AG08396 (cell line): Measurements from ENCODE around the gene CNIH1.
A peak's percentile ranks its signal among the peaks of the same experiment; 100 is the strongest.

Experiments
- DNase-seq: peaks from one replicate; pipeline ENCODE4 v3.0.0; 2012; ENCODE audit warnings: low spot score, mixed read lengths

The CNIH1 gene

GRCh38 chr14:54440873-54441868 is at the start of gene CNIH1:
TSS of gene CNIH1 (minus strand) at chr14:54441374. CDS start at chr14:54441327, 47 bp downstream.
- peak; percentile 99 for DNase-seq

DNA sequence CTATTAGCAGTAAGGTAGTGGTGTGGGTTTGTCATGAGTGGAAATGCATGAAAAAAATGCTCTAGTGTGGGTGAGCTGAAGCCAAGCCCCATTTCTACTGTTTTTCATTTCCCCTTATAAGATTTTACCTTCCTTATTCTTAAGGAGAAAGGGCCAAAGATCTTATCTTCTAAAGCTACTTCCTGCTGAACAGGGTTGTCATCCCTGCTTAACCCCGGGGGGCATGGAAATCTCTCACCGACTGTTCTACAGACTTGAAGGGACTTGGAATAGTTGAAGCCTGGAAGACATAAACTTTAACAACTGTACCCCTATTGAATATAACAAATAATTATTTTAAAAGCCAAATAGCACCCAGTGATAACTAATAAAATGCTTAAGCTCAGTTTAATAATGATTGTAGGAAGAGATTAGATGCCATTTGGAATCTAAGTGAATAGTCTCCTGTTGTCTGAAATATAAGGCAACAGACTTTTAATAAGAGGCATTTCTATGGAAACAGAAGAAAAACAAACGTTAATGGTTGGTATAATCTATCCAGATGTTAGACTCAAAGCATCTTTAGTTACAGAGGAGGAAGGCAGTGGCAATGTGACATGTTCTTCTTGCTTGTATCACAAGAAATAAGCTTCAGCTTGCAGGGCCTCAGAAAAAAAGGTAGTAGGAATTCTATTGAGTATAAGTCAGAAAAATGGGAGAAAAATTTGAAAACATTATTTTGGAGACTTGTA is 49.4 kb upstream of the CNIH1 start:
- no peak for DNase-seq

DNA sequence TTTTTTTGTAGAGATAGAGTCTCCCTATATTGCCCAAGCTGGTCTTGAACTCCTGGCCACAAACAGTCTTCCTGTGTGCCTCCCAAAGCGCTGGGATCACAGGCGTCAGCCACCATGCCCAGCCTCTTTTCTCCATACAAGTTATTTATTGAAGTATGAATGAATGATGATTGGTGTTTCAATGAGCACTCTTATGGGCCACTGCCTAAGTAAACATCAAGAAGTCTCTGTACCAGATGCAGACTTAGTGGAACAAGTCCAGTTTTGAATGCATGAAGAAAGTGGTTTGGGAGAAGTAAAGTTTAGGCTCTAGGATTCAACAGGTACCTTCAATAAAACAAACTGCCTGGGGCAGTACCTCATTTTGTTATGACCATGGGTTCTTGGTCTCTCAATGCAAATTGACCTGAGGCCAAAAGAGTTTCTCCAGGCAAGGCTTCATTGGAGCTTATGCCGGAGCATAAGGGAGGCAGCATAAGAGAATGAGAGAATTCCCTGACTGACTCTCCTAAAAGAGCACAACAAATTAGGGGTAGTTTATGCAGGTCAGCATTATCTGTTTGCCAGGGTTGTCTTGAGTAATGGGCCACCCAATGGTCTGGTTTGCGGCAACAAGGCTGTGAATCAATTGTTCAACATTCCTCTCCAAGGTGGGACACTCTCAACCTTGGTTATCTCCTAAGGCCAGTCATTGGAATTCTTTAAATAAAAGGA is 48.7 kb upstream of the CNIH1 start:
- DNase-seq = no peak

GRCh38 chr14:54489318-54489683 is 48.1 kb upstream of the CNIH1 start:
- no peak for DNase-seq

DNA sequence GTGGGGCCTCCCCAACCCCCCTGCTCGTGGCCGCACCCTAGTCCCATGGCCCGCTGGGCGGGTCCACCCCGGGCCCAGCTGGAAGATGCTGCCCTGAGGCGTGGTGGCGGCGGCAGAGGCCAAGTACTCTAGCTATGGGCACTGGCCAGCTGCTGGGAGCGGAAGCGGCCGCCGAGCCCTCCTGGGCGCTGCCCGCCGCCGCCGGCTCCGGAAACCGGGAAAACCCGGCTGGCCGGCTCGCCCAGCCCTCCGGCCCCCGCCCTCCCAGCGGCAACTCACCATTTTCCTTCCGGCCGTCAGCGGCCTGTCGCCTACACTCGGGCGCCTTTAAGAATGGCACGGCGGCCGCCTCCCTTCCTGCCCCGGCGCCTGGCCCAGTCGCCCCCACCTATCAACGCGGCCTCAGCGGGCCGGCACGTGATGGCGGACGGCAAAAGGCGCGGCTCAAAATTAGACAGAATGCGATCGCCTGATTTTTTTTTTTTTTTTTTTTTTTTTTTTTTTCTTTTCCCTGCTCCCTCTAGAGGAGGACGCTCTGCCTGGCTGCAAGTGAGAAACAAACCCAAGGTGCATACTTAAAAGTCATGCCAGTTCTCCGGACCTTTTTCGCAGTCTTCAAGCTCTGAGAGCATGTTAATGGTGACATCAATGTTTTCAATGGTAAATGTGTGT is 47.6 kb upstream of the CNIH1 start, which contains the start of gene GMFB:
TSS of gene GMFB (minus strand) at position 335 of the 672 bp plus-strand sequence. CDS start at position 282, 53 bp downstream.
- DNase-seq = peak; percentile 94

GRCh38 chr14:54488318-54488645 is 47.1 kb upstream of the CNIH1 start:
- no peak for DNase-seq

DNA sequence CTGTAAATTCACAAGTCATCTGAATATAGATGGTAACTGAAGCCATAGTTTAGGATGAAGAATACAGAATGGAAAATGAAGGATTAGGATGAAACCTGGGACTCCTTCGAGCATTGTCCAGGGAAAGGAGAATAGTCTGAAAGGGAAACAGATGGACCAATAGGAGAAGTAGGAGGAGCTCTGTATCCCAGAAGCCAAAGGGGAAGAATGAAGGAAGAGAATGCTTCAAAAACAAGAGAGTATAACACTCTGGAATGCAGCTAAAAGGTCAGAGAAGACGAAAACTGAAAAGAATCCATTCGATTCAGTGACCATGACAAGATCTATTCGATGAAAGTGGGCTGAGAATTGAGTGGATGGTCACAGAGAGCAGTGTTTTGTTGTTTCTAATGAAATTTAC is 46.6 kb upstream of the CNIH1 start:
- DNase-seq = peak; percentile 77

- DNase-seq = no peak
Measured at GRCh38 chr14:54486685-54487084, 45.5 kb upstream of the CNIH1 start.

DNA sequence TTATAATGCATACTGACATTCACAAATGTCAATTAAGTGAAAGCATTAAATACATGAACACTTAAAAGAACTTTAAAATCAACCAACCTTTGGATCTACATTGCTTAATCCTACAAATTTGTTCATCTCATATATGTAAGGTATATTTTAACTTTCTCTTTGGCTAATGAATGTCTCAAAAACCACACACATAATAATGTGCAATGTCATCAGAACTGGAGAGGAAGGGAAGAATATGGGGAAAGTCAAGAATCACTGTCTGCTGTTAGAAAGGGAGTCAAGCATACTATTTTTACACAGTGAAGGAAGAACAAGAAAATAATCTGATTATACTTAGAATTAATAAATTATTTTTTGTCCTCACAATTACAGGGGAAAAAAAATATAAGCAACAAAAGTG is 42.7 kb upstream of the CNIH1 start:
- no peak for DNase-seq

- DNase-seq = no peak
Measured at GRCh38 chr14:54483073-54483745, 42.0 kb upstream of the CNIH1 start.

DNA sequence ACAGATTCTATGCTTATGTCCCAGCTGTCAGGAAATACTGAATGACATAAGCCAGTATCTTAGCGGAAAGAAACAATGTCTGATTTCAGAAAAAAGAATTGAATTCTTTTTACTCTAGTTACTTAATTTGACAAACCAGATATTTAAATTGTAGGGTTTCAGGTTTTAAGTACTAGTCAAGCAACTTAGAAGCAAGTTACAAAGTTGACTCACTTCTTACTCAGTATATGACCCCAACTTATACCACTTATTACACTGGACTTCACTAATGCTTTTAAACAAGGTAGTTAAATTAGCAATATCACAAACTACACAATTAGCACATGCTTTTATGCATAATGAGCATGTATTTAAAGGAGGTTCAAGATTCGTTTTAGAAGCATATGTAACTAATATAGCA is 40.5 kb upstream of the CNIH1 start:
- DNase-seq = no peak

DNA sequence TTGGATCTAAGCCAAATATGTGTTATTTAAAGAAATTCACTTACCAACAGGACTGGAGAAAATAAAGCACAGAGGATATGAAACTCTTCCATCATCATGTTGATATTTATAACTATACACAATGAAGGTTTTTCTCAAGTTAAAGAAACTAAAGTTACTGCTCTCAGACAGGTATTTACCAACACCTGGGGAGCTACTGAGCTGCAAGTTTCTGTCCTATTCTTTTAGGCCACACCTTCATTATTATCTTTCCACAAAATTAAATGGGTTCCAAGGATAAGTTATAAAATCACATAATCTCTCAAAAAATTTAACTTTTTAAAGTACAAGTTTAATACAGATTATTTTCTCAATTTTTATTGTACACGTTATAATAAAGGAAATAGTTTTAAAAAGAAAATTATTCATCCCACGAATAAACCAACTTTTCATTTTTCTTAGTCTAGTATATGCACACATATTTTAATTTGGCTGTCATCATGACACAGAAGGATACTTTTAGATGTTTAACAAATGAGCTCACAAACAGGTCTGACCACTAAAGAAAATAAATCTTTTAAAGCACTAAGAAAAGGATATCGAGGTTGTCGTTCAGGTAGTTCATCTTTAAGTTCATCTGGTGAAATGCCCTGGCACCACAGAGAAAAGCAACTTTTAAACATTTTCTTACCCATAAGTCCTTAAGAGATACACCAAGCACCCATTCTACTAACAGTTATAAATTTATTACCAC is 39.8 kb upstream of the CNIH1 start:
- DNase-seq = no peak

DNA sequence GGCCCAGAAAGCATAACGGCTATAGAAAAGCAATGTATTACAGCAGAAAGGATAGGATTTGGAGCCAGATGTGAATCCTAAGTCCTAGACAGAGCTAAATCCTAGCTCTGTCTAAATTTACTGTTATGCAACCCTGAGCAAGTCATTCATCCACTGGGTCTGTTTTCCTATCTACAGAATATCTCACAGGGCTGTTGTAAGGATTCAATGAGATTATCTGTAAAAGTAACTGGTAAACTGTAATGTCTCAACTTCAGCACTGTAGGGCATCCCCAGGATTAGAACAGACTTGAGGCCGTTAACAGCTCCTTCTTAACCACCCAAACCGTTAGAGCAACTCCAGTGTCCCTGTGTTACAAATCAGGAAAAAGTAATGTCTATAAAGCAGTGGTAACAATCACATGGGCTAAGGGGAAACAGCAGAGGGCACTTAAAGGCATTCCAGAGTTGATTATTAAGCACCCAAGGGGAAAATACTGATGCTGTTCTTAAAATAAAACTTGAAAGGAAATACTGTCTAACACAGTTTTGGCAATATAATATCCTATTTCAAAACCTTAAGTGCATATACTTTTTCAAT is 37.6 kb upstream of the CNIH1 start:
- DNase-seq = no peak

GRCh38 chr14:54475911-54476310 is 34.7 kb upstream of the CNIH1 start:
- no peak for DNase-seq

DNA sequence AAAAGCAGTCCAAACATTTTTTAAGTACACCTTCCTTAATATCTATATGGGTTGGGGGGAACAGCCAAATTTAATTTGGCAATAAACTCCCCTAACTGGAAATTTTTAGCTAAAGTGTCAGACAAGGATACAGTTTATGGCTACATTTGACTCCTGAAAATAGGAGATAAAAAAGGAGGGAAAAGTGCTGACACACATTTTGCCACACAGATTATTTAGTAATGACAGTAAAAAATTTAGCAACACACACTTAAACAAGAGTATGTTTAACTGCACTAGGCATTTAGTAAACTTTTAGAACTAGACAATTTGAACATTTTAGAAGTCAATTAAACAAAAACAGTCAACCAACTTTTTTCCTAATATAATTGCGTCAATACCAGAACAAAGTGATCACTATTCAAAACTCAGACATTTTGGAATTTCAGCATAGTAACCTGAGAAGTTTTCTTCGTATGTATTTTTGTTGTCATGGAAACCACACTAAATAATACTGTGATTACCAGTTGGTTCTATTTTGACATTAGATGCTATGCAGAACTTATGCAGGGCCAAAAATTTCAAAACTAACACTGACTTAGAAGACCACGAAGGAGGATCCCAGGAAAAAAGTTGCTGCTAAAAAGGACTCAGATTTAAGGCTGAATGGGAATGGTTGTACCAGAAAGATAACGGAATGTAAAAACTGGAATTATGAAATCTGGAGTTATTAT is 34.2 kb upstream of the CNIH1 start:
- no peak for DNase-seq

DNA sequence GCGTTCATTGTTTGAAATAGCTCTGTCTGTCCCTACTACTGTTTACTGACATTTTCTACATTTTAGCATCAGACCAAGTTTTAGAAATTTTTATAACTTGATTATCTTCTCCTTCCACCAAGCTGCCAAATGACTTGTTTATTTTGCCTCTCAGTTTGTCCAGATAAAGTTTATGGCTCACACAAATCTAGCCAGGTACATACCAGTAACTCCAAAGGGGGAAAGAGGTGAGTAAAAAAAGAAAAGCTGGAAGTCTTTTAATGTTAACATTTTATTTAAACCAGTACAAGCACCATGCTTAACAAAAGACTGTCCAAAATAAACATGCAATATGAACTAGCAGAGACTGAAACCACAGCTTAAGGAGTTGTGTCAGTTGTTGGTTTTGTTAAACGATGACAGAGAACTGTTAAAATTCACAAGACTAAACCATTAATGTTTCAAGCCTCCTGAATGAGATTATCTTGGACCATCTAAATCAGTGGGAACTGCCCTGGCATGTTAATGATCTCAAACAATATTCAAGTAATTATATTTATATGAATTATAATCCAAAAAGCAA is 33.1 kb upstream of the CNIH1 start:
- no peak for DNase-seq

DNA sequence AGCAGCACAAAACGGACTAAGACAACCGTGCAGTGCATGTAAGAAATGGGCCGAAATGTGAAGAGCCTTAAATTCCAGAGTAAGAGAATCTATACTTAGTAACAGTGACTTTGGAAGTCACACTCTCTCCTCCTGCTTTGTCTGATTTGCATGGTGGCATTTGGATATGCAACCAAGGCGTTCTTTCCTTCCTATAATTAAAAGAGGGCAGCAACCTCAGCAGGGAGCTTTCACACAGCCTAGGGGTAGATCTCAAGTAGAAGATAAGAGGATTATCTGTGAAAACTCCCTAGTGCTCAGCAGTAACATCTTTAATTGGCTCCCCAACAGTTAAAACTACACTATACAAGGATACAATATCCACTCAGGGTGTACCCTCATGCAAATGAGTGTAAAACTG is 31.1 kb upstream of the CNIH1 start:
- no peak for DNase-seq

DNA sequence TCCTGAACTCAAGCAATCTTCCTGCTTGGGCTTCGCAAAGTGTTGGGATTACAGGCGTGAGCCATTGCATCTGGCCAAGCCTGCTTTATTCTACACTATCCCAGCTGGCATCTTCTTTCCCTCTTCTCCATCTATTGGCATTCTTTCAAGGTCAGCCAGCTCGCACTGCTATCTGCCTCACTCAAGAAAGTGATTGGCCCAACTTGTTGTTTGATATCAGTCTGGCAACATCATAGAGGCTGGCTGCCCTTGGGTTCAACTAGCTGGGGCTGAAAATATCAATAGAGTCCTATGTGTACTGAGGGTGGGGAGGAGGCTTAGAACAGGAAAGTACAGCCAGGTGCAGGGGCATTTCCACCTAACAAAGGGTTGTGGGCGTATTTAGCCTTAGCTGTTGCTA is 30.5 kb upstream of the CNIH1 start:
- DNase-seq = no peak

GRCh38 chr14:54470701-54471100 is 29.5 kb upstream of the CNIH1 start:
- no peak for DNase-seq
